Measurements from ENCODE around the gene S100A4.

GRCh38 chr1:153545067-153546055 lies at the start of gene S100A4:
- TF ChIP-seq, protein P1, sequence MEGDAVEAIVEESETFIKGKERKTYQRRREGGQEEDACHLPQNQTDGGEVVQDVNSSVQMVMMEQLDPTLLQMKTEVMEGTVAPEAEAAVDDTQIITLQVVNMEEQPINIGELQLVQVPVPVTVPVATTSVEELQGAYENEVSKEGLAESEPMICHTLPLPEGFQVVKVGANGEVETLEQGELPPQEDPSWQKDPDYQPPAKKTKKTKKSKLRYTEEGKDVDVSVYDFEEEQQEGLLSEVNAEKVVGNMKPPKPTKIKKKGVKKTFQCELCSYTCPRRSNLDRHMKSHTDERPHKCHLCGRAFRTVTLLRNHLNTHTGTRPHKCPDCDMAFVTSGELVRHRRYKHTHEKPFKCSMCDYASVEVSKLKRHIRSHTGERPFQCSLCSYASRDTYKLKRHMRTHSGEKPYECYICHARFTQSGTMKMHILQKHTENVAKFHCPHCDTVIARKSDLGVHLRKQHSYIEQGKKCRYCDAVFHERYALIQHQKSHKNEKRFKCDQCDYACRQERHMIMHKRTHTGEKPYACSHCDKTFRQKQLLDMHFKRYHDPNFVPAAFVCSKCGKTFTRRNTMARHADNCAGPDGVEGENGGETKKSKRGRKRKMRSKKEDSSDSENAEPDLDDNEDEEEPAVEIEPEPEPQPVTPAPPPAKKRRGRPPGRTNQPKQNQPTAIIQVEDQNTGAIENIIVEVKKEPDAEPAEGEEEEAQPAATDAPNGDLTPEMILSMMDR (IDR thresholded peaks at IDR 0.05) = no peak
- TF ChIP-seq POLR2A (IDR thresholded peaks at IDR 0.05) = no peak
- TF ChIP-seq EP300 (IDR thresholded peaks at IDR 0.05) = no peak
